Tongue (tissue), 2 donors: ENCODE data around the gene AOX1. TPM values are rescaled to one million over a fixed set of nuclear protein-coding genes. Genes with fewer than 3 reads are reported as not detected.
"Not testable (repeated sequence)": the region's sequence is repeated elsewhere in the genome, so short reads cannot be mapped to it uniquely, and the experiment has no call there.

Source experiments
- DNase-seq: peaks from one replicate; pipeline ENCODE4 v3.0.0-alpha.2; 2015
- total RNA-seq: library from RNA; depleted of rRNA; stranded (reverse); fragments of >200 nt; gene quantifications from one replicate; pipeline ENCODE4 v1.2.3, GENCODE V29; 2014

Gene AOX1
- total RNA-seq, 1 donor from 2014 or later: 3.3 TPM

DNA sequence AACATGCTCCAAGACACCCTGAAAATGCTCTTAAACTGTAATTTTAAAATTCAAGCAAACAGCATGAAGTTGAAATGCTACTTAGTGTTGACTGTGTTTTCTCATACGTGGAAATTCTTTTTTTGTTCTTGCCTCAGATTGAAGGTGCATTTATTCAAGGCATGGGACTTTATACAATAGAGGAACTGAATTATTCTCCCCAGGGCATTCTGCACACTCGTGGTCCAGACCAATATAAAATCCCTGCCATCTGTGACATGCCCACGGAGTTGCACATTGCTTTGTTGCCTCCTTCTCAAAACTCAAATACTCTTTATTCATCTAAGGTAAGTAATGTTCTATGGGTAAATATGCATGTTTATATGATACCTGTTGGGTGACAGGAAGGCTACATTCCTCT, 82.7 kb downstream of the AOX1 start:
- DNase-seq: no peak

- no peak for DNase-seq
These were observed 83.5 kb downstream of the AOX1 start for GRCh38 chr2:200669308-200669707.

- no peak for DNase-seq
These were observed 84.5 kb downstream of the AOX1 start for GRCh38 chr2:200670313-200670712.

DNA sequence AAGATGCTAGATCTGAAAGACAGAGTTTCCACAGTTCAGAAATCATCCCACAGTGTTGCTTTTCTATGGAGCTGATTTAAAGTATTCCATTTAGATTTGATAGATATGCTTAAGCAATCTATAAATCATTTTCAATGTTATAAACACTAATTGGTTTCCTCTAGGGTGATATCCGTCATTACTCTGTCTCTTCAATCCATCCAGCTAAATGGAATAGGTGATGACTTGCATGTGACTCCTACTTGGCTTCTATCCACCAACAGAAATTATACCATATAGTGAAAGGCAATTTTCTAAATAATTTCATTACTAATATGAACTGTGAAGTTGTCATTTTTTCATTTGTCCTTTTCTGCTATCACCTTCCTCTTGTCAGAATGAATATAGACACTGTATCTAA, 84.9 kb downstream of the AOX1 start:
- no peak for DNase-seq

- no peak for DNase-seq
These were observed 87.4 kb downstream of the AOX1 start for GRCh38 chr2:200673191-200673590.

- DNase-seq: no peak
These were observed 89.0 kb downstream of the AOX1 start for GRCh38 chr2:200674837-200675236.

GRCh38 chr2:200677171-200677570, 91.4 kb downstream of the AOX1 start:
- DNase-seq: no peak

GRCh38 chr2:200677721-200678532, 92.1 kb downstream of the AOX1 start:
- peak; percentile 53 for DNase-seq

DNA sequence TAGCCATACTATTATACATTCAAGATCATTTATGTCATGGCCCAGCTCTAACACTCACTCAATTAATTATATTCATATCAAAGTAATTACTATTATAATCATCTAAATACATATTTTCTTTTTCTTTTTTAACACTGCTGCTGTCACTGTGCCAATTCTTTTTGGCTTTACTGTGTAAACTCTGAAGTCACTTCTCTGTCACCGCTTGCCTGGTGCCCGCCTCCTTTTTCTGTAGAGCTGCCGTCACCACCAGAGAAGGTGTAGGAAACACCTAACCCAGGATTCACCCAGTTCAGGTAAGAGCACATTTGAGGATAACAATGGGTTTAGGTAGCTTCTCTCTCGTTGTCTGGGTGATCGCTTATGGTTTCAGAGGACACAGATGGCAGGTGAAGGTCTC, 93.3 kb downstream of the AOX1 start:
- no peak for DNase-seq

GRCh38 chr2:200679535-200679934, 93.7 kb downstream of the AOX1 start:
- DNase-seq: no peak

DNA sequence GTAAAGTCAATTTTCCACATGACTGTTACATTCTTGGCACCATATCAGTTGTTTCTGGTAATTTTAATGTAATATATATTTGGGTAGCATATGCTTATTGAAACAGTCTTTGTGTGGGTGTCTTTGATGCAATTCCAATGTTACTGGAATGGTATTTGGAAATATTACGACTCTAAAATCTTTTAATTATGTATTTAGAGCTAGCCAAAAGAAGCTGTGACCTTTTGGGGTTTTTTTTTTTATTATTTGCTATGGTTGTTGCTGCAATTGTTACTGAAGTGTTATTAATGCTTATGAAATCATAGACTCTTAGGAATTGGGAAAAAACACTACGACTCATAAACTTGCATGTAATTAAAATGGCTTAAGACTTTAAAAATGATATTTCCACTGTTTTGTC, 95.9 kb downstream of the AOX1 start:
- no peak for DNase-seq

DNA sequence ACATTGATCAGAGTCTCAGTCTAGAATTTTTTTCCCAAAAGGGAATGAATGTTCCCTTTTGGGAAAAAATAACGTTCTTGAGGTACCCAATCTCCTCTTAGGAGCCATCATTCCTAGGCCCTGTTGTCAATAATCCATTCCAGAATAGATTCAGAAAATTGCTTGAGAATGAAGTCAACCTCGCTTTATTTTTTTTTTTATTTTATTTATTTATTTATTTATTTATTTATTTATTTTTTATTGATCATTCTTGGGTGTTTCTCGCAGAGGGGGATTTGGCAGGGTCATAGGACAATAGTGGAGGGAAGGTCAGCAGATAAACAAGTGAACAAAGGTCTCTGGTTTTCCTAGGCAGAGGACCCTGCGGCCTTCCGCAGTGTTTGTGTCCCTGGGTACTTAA, 96.6 kb downstream of the AOX1 start:
- DNase-seq: not testable (repeated sequence)

DNA sequence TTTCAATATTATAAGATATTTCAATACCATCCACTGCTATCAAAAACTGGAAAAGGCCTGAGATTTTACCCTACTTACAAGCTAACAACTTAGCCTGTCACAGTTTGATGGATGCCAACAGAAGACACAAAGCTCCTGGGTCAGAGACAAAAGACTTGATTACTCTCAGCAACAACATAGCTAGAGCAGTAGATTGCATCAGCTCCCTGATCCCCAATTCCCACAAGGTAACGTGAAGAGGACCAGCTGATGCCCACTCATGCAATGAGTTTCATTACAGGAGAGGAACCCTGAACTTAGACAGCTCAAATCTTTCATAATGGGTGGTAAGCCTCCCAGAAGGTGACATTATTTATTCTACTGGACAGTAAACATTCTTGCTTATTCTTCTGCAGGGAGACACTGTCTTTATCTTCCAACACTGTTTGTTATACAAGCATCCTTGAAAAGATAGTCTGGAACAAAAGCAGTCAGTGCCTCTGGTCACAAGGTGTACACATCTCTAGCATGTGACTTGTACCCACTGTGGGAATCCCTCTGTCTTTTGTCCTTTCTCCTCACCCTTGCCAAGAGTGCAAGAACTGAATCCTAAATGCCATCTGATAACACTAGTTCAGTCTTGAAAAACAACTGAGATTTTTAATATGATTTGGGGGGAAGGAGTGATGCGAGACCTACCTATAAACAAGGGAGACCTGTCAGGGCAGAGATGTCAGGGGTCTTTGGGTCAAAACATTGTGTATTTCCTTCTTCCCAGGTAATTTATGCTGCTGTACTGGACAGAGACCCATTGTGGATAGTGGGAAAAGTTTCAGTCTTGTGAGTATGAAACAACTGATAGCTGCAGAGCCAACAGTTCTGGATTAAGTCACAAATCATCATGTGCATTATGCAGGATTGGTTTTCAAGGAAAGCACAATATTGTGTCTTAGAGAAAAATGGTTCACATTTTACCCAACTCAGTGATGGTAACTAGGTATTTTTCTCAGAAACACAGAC, 102.4 kb downstream of the AOX1 start:
- no peak for DNase-seq

GRCh38 chr2:200689115-200689514, 103.3 kb downstream of the AOX1 start:
- no peak for DNase-seq

DNA sequence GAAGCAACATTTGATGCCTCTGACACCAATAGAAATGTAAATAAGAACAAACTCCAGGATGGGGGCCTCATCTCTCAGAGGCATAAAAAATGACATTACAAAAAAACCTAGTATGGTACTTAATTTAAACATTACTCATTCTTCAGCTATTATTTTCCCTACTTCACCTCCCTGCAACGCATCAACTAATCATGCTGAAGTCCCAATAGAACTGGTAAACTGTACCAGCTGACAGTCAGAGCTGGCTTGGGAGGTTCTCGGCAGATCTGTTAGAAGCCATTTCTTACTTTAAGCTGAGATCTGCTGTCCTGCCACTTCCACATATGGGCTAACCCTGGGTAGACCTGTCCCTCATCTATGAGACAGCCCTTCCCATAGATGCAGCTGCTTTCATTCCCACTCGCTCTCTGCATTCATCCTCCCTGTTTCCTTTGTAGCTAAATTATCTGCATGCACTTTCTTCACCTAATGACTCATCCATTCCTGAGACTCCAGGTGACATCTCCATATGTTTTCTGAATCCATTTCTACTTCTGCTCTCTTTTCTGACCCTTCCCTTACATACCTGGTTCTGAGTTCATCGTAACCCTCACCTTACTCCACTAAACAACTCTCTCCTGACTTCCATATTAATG, 108.1 kb downstream of the AOX1 start:
- no peak for DNase-seq

DNA sequence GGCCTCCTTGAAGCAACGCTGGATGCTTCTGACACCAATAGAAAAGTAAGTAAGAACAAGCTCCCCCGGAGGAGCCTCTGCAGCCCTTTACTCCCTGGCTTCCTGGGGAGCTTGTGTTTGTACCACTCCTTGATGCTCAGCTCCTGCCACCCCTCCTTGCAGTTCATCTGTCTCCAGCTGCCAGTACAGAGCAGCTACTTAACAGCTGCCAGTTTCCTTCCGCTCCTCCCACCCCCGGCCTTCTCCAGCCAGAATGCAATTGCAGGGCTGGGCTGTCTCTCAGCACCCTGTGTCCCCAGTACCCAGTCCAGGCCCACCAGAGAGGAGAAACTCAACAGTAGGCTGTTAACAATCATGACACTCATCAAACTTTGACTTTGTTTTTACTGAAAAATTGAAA, 109.4 kb downstream of the AOX1 start:
- DNase-seq: peak; percentile 74

DNA sequence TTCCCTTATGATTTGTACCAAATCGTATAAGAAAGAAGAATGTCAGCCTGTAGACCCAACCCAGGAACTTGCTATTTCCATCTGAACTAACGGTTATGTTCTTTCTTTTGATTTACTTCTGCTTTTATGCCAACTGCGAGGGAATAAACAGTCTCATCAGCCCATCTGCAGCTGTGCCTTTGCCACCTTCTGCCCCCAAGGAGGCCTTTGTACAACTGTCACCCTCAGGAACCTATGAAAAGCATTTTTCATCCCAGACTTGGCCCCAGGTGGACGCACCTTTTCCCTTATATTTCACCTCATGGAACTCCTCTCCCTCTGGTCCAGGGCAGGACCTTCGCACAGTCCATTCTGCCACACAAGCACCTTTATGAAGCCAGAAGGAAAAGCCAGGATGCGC, 109.8 kb downstream of the AOX1 start:
- DNase-seq: no peak

DNA sequence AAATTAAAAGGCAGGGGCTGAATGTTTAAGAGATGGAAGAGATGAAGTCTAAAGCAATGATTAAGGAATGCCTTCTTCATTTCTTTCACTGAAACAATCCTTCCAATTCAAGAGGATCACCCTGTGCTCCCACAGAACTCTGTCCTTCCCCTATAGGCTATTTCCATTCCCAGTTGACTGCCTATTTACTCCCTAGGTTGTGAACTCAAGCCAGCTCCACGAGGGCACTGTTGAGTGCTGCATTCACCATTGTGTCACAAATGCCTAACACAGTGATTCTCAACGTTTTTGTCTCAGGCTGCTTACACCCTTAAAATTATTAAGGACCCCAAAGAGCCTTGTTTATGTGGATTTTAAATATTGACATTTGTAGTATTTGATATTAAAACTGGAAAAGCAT, 112.4 kb downstream of the AOX1 start:
- no peak for DNase-seq

- no peak for DNase-seq
These were observed 113.5 kb downstream of the AOX1 start for GRCh38 chr2:200699310-200699709.

GRCh38 chr2:200700856-200701255, 115.0 kb downstream of the AOX1 start:
- DNase-seq: no peak

DNA sequence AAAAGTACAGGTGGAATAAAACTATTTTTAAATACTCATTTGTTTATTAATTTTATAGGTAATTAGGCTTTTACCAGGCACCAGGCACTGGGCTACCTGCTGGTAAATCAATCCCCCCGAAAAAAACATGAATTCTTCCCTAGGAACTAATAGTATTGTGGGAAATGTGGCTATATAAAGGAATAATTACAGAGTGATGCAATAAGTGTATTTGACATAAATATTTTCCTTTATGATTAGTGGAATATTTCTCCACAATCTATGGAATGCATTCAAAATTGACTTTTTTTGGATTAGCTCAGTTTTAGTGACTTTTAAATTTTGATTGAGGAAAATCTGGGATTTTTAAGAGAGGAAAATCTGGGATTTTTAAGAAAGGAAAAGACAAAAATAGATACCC, 116.2 kb downstream of the AOX1 start:
- no peak for DNase-seq

DNA sequence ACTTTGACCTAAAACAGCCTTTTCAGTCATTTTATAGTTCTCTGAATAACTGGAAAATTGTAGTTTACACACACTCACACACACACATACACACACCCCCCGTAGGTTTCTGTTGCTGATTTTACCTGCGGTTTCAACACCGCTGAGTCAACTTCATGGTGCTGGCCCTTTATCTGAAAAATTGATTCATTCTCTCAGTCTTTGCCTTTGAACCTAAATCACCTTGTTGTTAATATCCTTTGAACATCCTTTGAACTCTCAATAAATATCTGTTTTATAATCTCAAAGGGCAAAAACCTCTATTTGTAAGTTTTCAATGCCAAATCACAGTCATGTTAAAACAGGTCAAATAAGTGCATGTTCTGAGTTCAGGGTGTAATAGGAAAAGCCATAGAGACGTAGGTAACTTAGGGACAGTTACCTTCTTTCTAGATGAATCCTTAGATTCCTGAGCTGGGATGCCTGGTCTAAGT, 116.9 kb downstream of the AOX1 start:
- DNase-seq: no peak
